ENCODE measurements around the gene FBXW4. TPM values are rescaled to one million over a fixed set of nuclear protein-coding genes. Genes with fewer than 3 reads are reported as not detected.

FBXW4 gene
- total and polyA plus RNA-seq, 4 donors, result 28.0 to 65.6 (median 54.5) TPM

- H3K9ac ChIP-seq (ENCODE audit: insufficient read depth in 1 of 2, low read length in 2 of 2), result no peak overlapping the region
- no peak overlapping the region for H3K4me3 ChIP-seq
- ATAC-seq (ENCODE audit: insufficient read depth, low FRiP score) (no peak), DNase-seq (no peak)
- H3K9me3 ChIP-seq (ENCODE audit: control insufficient read depth in 4 of 4, insufficient read depth in 3 of 4, low read length in 3 of 4), result peaks cover 0 to 2% (median 0%) of the 10 kb centered on the region in 4 donors
- TF ChIP-seq CTCF (IDR thresholded peaks at IDR 0.05; ENCODE audit: control extremely low read depth, extremely low read depth), result no peak
- peaks cover 0 to 53% (median 19%) of the 10 kb centered on the region in 3 donors for H3K27me3 ChIP-seq (ENCODE audit: control insufficient read depth in 3 of 3, insufficient read depth in 3 of 3, low read length in 2 of 3)
- H3K4me1 ChIP-seq (ENCODE audit: control insufficient read depth in 5 of 5, insufficient read depth in 5 of 5, low read length in 5 of 5), result peaks cover 0 to 12% (median 0%) of the 10 kb centered on the region in 5 donors
- 61 to 62% methylated on average over 7 of the region's 7 CpGs for WGBS, 2 donors
- no peak overlapping the region for H3K27ac ChIP-seq (ENCODE audit: low read depth in 1 of 2, low read length in 1 of 2)
- no peaks in the 10 kb centered on the region for H3K36me3 ChIP-seq (ENCODE audit: control insufficient read depth in 4 of 4, insufficient read depth in 4 of 4, low read length in 4 of 4)
These were observed 127.6 kb downstream of the FBXW4 start for GRCh38 chr10:101567165-101568006.

DNA sequence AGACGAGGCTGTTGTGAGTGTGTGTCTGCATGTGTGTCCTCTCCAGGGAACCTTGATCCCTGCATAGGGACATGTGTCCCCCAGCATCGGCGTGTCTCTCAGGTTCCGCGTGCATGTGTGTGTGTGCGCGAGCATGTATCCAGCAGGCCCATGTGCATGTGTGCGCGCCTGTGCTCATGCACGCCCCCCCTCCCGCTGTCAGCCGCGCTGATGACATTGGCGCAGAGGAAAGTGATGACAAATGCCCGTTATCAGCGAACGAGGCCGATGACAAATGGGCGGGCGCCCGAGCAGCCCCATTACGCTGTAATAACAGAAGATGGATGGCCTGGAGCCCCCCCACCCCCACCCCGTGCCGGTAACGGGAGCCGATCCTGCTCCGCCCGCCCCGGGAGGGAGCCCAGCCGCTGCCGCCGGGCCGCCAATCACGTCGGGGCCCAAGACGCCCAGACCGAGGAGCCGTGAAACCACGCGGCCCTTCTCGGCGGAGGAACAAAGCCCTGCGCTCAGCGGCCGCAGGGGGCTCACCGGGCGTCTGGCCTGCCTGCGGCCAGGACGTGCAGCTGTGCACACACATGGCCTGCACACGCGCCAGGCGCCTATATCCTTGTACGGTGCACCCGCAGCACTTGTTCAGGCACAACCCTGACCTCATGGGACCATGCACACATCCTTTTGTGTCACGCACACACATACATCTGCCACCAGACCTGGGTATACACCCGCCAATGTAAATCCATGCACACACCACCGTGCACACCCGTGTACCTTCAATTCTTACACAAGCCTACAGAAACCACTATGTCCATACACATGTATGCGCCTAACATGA is 128.4 kb downstream of the FBXW4 start:
- H3K36me3 ChIP-seq (ENCODE audit: control insufficient read depth in 4 of 4, insufficient read depth in 4 of 4, low read length in 4 of 4), result no peaks in the 10 kb centered on the region
- H3K4me1 ChIP-seq (ENCODE audit: control insufficient read depth in 5 of 5, insufficient read depth in 5 of 5, low read length in 5 of 5), result peaks cover 0 to 12% (median 0%) of the 10 kb centered on the region in 5 donors
- no peak overlapping the region for H3K4me3 ChIP-seq
- 13% methylated on average over 59 of the region's 59 CpGs for WGBS, 2 donors
- H3K27me3 ChIP-seq (ENCODE audit: control insufficient read depth in 3 of 3, insufficient read depth in 3 of 3, low read length in 2 of 3), result peaks cover 0 to 53% (median 18%) of the 10 kb centered on the region in 3 donors
- DNase-seq (peak; percentile 33 to 53 (median 50)), ATAC-seq (ENCODE audit: insufficient read depth, low FRiP score) (no peak)
- no peak overlapping the region for H3K27ac ChIP-seq (ENCODE audit: low read depth in 1 of 2, low read length in 1 of 2)
- no peak overlapping the region for H3K9ac ChIP-seq (ENCODE audit: insufficient read depth in 1 of 2, low read length in 2 of 2)
- no peak for TF ChIP-seq CTCF (IDR thresholded peaks at IDR 0.05; ENCODE audit: control extremely low read depth, extremely low read depth)
- H3K9me3 ChIP-seq (ENCODE audit: control insufficient read depth in 4 of 4, insufficient read depth in 3 of 4, low read length in 3 of 4), result peaks cover 0 to 2% (median 0%) of the 10 kb centered on the region in 4 donors

DNA sequence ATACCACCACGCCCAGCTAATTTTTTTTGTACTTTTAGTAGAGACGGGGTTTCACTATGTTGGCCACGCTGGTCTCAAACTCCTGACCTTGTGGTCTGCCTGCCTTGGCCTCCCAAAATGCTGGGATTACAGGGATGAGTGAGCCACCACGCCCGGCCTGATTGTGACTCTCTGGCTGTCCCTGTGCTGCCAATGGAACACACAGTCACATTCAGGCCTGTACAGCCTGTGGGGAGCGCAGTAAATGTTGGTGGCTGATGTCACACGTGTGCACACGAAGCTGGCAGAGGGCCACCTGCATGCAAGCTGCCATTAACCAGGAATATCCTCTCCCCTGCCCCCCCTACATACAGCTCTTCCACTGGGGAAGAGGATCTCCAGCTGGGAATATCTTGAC is 129.0 kb downstream of the FBXW4 start:
- Histone ChIP-seq H3K36me3 (ENCODE audit: control insufficient read depth in 4 of 4, insufficient read depth in 4 of 4, low read length in 4 of 4) (no peaks in the 10 kb centered on the region), H3K9me3 (ENCODE audit: control insufficient read depth in 4 of 4, insufficient read depth in 3 of 4, low read length in 3 of 4) (peaks cover 0 to 2% (median 0%) of the 10 kb centered on the region in 4 donors)
- no peak for ATAC-seq (ENCODE audit: insufficient read depth, low FRiP score)

More for the DNA sequence above, 129.0 kb downstream of the FBXW4 start:
- WGBS, 2 donors, result 67 to 76% methylated on average over 8 of the region's 8 CpGs
- no peak overlapping the region for H3K27ac ChIP-seq (ENCODE audit: low read depth in 1 of 2, low read length in 1 of 2)
- H3K9ac ChIP-seq (ENCODE audit: insufficient read depth in 1 of 2, low read length in 2 of 2), result no peak overlapping the region
- no peak for TF ChIP-seq CTCF (IDR thresholded peaks at IDR 0.05; ENCODE audit: control extremely low read depth, extremely low read depth)
- no peak overlapping the region for H3K4me3 ChIP-seq
- H3K4me1 ChIP-seq (ENCODE audit: control insufficient read depth in 5 of 5, insufficient read depth in 5 of 5, low read length in 5 of 5), result peaks cover 0 to 11% (median 0%) of the 10 kb centered on the region in 5 donors
- H3K27me3 ChIP-seq (ENCODE audit: control insufficient read depth in 3 of 3, insufficient read depth in 3 of 3, low read length in 2 of 3), result peaks cover 0 to 49% (median 17%) of the 10 kb centered on the region in 3 donors
- DNase-seq, result no peak

Data from lung (tissue), 12 donors.